GM12878 (cell line): ENCODE results near the gene SHANK1. TPM values are rescaled to one million over a fixed set of nuclear protein-coding genes. Genes with fewer than 3 reads are reported as not detected.

ENCODE experiments used
- ATAC-seq: fragments of 200-7000 bp; cut with Tn5 transposase; 3 replicates; pipeline ENCODE4 v1.9.1; 2020; ENCODE audit warnings: mild to moderate bottlenecking, moderate library complexity
- BruUV-seq: library from RNA; stranded (reverse); fragments of 400-500 nt; replicated peaks from 2 replicates; lab custom pipeline; 2021; lab: Mats Ljungman, UMichigan
- CTCF ChIA-PET: fragments of 300-600 bp; sonication (Branson Sonifier 250); formaldehyde crosslinking; extraction: SDS; loops from one replicate; lab custom pipeline; 2021; ENCODE audit warnings: inconsistent platforms; lab: Yijun Ruan, JAX
- POLR2A ChIA-PET: fragments of 350-600 bp; formaldehyde crosslinking; extraction: SDS; loops from one replicate; lab custom pipeline; 2021; ENCODE audit warnings: inconsistent platforms; lab: Charles Lee
- RAD21 ChIA-PET: fragments of 300-600 bp; sonication (Branson Sonifier 250); formaldehyde crosslinking; loops from one replicate; lab custom pipeline; 2023; ENCODE audit warnings: antibody characterized with exemption; ENCODE audit not compliant: unreplicated experiment; lab: Charles Lee
- SMC1A ChIA-PET: fragments of 300-600 bp; sonication (Branson Sonifier 250); formaldehyde crosslinking; loops from one replicate; lab custom pipeline; 2023; ENCODE audit not compliant: unreplicated experiment, uncharacterized antibody; lab: Charles Lee
- DNase-seq: peaks from one replicate; pipeline ENCODE4 v3.0.0-alpha.2; 2011; ENCODE audit warnings: low read depth, low spot score
- FAIRE-seq: peaks from 3 replicates; lab custom pipeline; 2011; peaks lifted over from hg19 to GRCh38; lab: Jason Lieb, UNC
- H2AFZ ChIP-seq: 2 replicates; pipeline ENCODE4 v1.6.0; 2011; ENCODE audit warnings: low read depth, low read length, control low read depth; ENCODE audit not compliant: control insufficient read depth
- H3K27ac ChIP-seq: 2 replicates; pipeline ENCODE4 v1.5.1; 2011; ENCODE audit warnings: control low read depth; ENCODE audit not compliant: control insufficient read depth, insufficient read depth
- H3K27me3 ChIP-seq, 2 experiments: replicated peaks in 1 of 2; 2 replicates each; pipeline versions ENCODE4 v1.6.0 to v1.6.1; 2011; ENCODE audit warnings: low read length in 1 of 2; ENCODE audit not compliant: control insufficient read depth in 2 of 2, insufficient read depth in 2 of 2
- H3K36me3 ChIP-seq, 2 experiments: 2 replicates each; pipeline ENCODE4 v1.5.1; 2011; ENCODE audit warnings: low read length in 1 of 2; ENCODE audit not compliant: control insufficient read depth in 2 of 2, insufficient read depth in 2 of 2
- H3K4me1 ChIP-seq: 2 replicates; pipeline ENCODE4 v1.6.1; 2011; ENCODE audit warnings: mild to moderate bottlenecking, low read length, moderate library complexity, mixed read lengths; ENCODE audit not compliant: control insufficient read depth, insufficient read depth
- H3K4me2 ChIP-seq: 2 replicates; pipeline ENCODE4 v1.6.0; 2011; ENCODE audit warnings: control low read depth; ENCODE audit not compliant: control insufficient read depth, insufficient read depth
- H3K4me3 ChIP-seq: fragments of 200-600 bp; sonication (generic); 2 replicates; pipeline ENCODE4 v1.5.1; 2016
- H3K79me2 ChIP-seq: 2 replicates; pipeline ENCODE4 v1.6.0; 2011; ENCODE audit warnings: low read length; ENCODE audit not compliant: control insufficient read depth, insufficient read depth
- H3K9ac ChIP-seq: 2 replicates; pipeline ENCODE4 v1.8.0; 2011; ENCODE audit warnings: low read length, control low read depth, mixed read lengths; ENCODE audit not compliant: control insufficient read depth, insufficient read depth
- H3K9me3 ChIP-seq: replicated peaks from 3 replicates; pipeline ENCODE4 v1.5.1; 2011; ENCODE audit warnings: mild to moderate bottlenecking, low read length; ENCODE audit not compliant: control insufficient read depth, insufficient read depth
- H4K20me1 ChIP-seq: 2 replicates; pipeline ENCODE4 v1.6.0; 2011; ENCODE audit not compliant: control insufficient read depth, insufficient read depth
- CEBPB ChIP-seq, 2 experiments: fragments of 150-350 bp in 1 of 2; IDR thresholded peaks; 2 replicates each; pipeline ENCODE4 v1.6.1; 2012 to 2014; ENCODE audit warnings: low read depth in 2 of 2, low read length in 2 of 2, borderline replicate concordance in 1 of 2, inconsistent platforms in 1 of 2
- FOXK2 ChIP-seq: fragments of 450-650 bp; IDR thresholded peaks from 2 replicates; pipeline ENCODE4 v1.6.1; 2017; ENCODE audit warnings: mild to moderate bottlenecking, moderate library complexity
- HDAC6 ChIP-seq: fragments of 200-600 bp; sonication (generic); IDR thresholded peaks from one replicate; pipeline ENCODE4 v1.8.0; 2017; ENCODE audit warnings: antibody characterized with exemption; ENCODE audit not compliant: unreplicated experiment
- HSF1 ChIP-seq: fragments of 150-350 bp; IDR thresholded peaks from 2 replicates; pipeline ENCODE4 v1.6.1; 2014; ENCODE audit warnings: mild to moderate bottlenecking, low read depth, low read length
- NR2C1 ChIP-seq: fragments of 450-650 bp; IDR thresholded peaks from 2 replicates; pipeline ENCODE4 v1.6.1; 2017; ENCODE audit warnings: antibody characterized with exemption, mild to moderate bottlenecking, moderate library complexity
- PKNOX1 ChIP-seq: fragments of 450-650 bp; IDR thresholded peaks from 2 replicates; pipeline ENCODE4 v1.6.1; 2016; ENCODE audit warnings: mild to moderate bottlenecking
- RELA ChIP-seq: fragments of 450-650 bp; IDR thresholded peaks from 2 replicates; pipeline ENCODE4 v1.8.0; 2014; ENCODE audit warnings: borderline replicate concordance; ENCODE audit not compliant: partially characterized antibody
- SMAD1 ChIP-seq: fragments of 450-650 bp; IDR thresholded peaks from 2 replicates; pipeline ENCODE4 v1.6.1; 2018; ENCODE audit warnings: mild to moderate bottlenecking, low read depth; ENCODE audit not compliant: partially characterized antibody
- TBL1XR1 ChIP-seq: IDR thresholded peaks from 2 replicates; pipeline ENCODE4 v1.6.1; 2012; ENCODE audit warnings: low read depth, low read length, improper control_type of control experiment
- WGBS: methylation state at CpG from one replicate; pipeline ENCODE4 v1.1.6; 2016; ENCODE audit warnings: low lambda C conversion rate; ENCODE audit not compliant: insufficient replicate concordance, insufficient coverage; ENCODE audit errors: missing lambda C conversion rate; 5-methylcytosine and 5-hydroxymethylcytosine counted together
- in situ Hi-C: fragments of 300-500 bp; cut with MboI; formaldehyde crosslinking; loops from 9 replicates; pipeline ENCODE4 v1.14.3; 2018; ENCODE audit warnings: mixed read lengths
- intact Hi-C: fragments of 100-400 bp; cut with micrococcal nuclease; formaldehyde crosslinking; loops from one replicate; pipeline ENCODE4 v1.14.2; 2022; ENCODE audit not compliant: unreplicated experiment
- polyA plus RNA-seq, 11 experiments: library from polyadenylated mRNA; depleted of rRNA in 4 of 11; unstranded in 6 of 11; stranded (reverse) in 5 of 11; fragments of >200 nt; fragmentation: Nextera tagmentation in 4 of 11; fragmentation: Illumina TruSeq in 1 of 11; extraction: Ambion mirVana in 4 of 11; extraction: Trizol in 1 of 11; gene quantifications; 1 replicate in 1 of 11; 2 replicates in 10 of 11; pipeline versions ENCODE4 v1.2.1 to v1.2.3, GENCODE V29; 2011 to 2016; ENCODE audit warnings: inconsistent platforms in 2 of 11, missing spikeins in 2 of 11, low read depth in 1 of 11
- total RNA-seq, 4 experiments: library from RNA; depleted of rRNA in 3 of 4; stranded (reverse); fragments of >200 nt in 3 of 4; fragmentation: Illumina TruSeq in 1 of 4; extraction: Trizol in 1 of 4; gene quantifications; 2 replicates each; pipeline versions ENCODE4 v1.2.1 to v1.2.3, GENCODE V29; 2013 to 2021
- TF ChIP-seq, protein P1 (sequence below): IDR thresholded peaks from 2 replicates; pipeline ENCODE4 v1.6.1; 2012; ENCODE audit warnings: low read depth, low read length, improper control_type of control experiment

SHANK1 gene
- total and polyA plus RNA-seq, 10 of the 15 experiments (the other 5 are each of a cell fraction or from before 2014, with no cell fraction given), result not detected

DNA sequence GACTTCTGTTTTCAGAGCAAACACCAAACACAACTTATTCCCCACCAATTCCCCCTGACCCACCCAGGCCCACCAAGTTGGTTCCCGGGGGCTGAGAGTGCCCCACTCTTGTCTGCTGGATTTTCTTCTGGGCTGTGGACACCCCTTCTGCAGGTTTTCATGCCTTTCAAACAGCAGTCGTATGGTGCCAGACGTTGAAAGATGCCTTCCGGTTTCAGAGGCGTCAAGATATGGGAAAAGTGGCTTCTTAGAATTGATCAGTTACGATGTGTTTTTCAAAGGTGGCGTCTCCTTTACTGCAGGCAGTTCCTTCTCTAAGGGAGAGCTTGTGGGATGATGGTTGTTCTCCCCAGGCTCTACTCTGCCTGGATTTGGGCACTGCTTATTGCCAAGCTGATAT, 16.3 kb upstream of the SHANK1 start:
- FAIRE-seq (no peak), ATAC-seq (no peak), DNase-seq (no peak)
- no peaks in the 10 kb centered on the region for H3K36me3 ChIP-seq
- no peaks in the 10 kb centered on the region for H4K20me1 ChIP-seq
- no TSS peak for BruUV-seq
- ChIA-PET RAD21 (no interaction called here), CTCF (no interaction called here), POLR2A (no interaction called here), SMC1A (interaction anchor here (0.7 to 0.8 kb wide), 2 partner anchors 66 to 144 kb away, joined by 3 read pairs; no protein-coding TSS in a partner anchor)
- 22% methylated on average over 7 of the region's 7 CpGs for WGBS
- H3K9me3 ChIP-seq, result no peaks in the 10 kb centered on the region
- H3K79me2 ChIP-seq, result no peaks in the 10 kb centered on the region
- no peak overlapping the region for H3K27ac ChIP-seq
- TF ChIP-seq HDAC6 (no peak), PKNOX1 (no peak), CEBPB (IDR thresholded peaks at IDR 0.05; ENCODE audit: borderline replicate concordance in 1 of 2, low read depth in 2 of 2, low read length in 2 of 2) (no peak), HSF1 (no peak), FOXK2 (no peak), TBL1XR1 (no peak), NR2C1 (no peak), SMAD1 (no peak), RELA (no peak)
- TF ChIP-seq, protein P1, sequence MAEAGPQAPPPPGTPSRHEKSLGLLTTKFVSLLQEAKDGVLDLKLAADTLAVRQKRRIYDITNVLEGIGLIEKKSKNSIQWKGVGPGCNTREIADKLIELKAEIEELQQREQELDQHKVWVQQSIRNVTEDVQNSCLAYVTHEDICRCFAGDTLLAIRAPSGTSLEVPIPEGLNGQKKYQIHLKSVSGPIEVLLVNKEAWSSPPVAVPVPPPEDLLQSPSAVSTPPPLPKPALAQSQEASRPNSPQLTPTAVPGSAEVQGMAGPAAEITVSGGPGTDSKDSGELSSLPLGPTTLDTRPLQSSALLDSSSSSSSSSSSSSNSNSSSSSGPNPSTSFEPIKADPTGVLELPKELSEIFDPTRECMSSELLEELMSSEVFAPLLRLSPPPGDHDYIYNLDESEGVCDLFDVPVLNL, result no peak
- no peak overlapping the region for H3K9ac ChIP-seq
- H3K4me3 ChIP-seq, result no peak overlapping the region
- H3K4me2 ChIP-seq, result no peak overlapping the region
- H2AFZ ChIP-seq, result no peak overlapping the region
- in situ Hi-C loops, result no loop called here
- H3K27me3 ChIP-seq, result no peaks in the 10 kb centered on the region; a peak in 2 of 4 replicates
- intact Hi-C loops, result no loop called here
- no peaks in the 10 kb centered on the region for H3K4me1 ChIP-seq
